GM23248 (cell line): ENCODE measurements around the gene FREY1.

Source experiments
- EZH2 ChIP-seq: fragments of 200-600 bp; sonication (generic); IDR thresholded peaks from 2 replicates; pipeline ENCODE4 v1.6.1; 2018; ENCODE audit warnings: antibody characterized with exemption, mild to moderate bottlenecking; ENCODE audit not compliant: insufficient read depth, poor library complexity, severe bottlenecking
- EZH2phosphoT487 ChIP-seq: fragments of 200-600 bp; sonication (generic); IDR thresholded peaks from 2 replicates; pipeline ENCODE4 v1.6.1; 2018; ENCODE audit warnings: antibody characterized with exemption, moderate library complexity, mild to moderate bottlenecking, low read depth; ENCODE audit not compliant: insufficient read depth

DNA sequence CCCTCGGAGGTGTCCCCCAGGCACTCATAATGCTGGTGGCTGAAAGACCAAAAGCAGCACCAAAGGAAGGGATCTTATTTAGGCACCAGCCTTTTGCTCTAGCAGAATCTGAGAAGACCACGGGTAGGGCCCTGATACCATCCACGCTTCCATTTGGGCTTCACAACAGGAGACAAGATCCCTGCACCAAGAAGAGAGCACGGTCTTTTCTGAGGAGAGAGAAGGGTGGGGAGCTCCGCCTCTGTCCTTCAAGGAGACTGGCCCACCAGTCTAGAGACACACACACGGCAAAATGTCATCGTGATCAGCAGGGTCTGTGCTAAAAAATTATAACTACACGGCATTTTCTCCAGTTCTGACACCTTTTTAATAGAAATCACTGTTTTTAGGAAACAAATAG lies 25.1 kb upstream of the FREY1 start:
- TF ChIP-seq EZH2 (no peak), EZH2phosphoT487 (no peak)
